H1 (cell line): Measurements from ENCODE around the gene ZBTB16.

Source experiments
- CEBPB ChIP-seq: IDR thresholded peaks from 2 replicates; pipeline ENCODE4 v1.6.1; 2012; ENCODE audit warnings: low read depth, low read length
- EP300 ChIP-seq, 2 experiments: IDR thresholded peaks; 1 replicate in 1 of 2; 2 replicates in 1 of 2; pipeline ENCODE4 v1.6.1; 2011 to 2012; ENCODE audit warnings: low read depth in 2 of 2, low read length in 2 of 2, mild to moderate bottlenecking in 2 of 2, borderline replicate concordance in 1 of 2, inconsistent platforms in 1 of 2, moderate library complexity in 1 of 2
- EZH2 ChIP-seq: fragments of 200-600 bp; sonication (generic); IDR thresholded peaks from 2 replicates; pipeline ENCODE4 v1.7.1; 2012; ENCODE audit warnings: low read depth, mild to moderate bottlenecking, moderate library complexity, low read length, inconsistent platforms; ENCODE audit not compliant: severe bottlenecking
- GABPA ChIP-seq: IDR thresholded peaks from 2 replicates; pipeline ENCODE4 v1.6.1; 2011; ENCODE audit warnings: mild to moderate bottlenecking, low read length, moderate library complexity, borderline replicate concordance; ENCODE audit not compliant: insufficient read depth
- GTF2F1 ChIP-seq: IDR thresholded peaks from 2 replicates; pipeline ENCODE4 v1.6.1; 2012; ENCODE audit warnings: low read depth, low read length, improper control_type of control experiment, borderline replicate concordance
- MAX ChIP-seq: IDR thresholded peaks from 2 replicates; pipeline ENCODE4 v1.6.1; 2012; ENCODE audit warnings: inconsistent platforms
- NRF1 ChIP-seq: IDR thresholded peaks from 2 replicates; pipeline ENCODE4 v1.6.1; 2011; ENCODE audit warnings: mild to moderate bottlenecking, low read depth, low read length, improper control_type of control experiment
- POLR2A ChIP-seq, 2 experiments: IDR thresholded peaks; 1 replicate in 1 of 2; 2 replicates in 1 of 2; pipeline ENCODE4 v1.6.1; 2011; ENCODE audit warnings: low read depth in 2 of 2, low read length in 2 of 2, mild to moderate bottlenecking in 2 of 2; ENCODE audit errors: control extremely low read depth in 1 of 2
- POLR2AphosphoS5 ChIP-seq: IDR thresholded peaks from 2 replicates; pipeline ENCODE4 v1.6.1; 2011; ENCODE audit warnings: low read depth, low read length
- TF ChIP-seq, protein P1 (sequence below), 3 experiments: IDR thresholded peaks; 1 replicate in 2 of 3; 2 replicates in 1 of 3; pipeline versions ENCODE4 v1.5.1 to v1.6.1; 2011; ENCODE audit warnings: low read length in 3 of 3, mild to moderate bottlenecking in 3 of 3, inconsistent platforms in 2 of 3, low read depth in 1 of 3, moderate library complexity in 1 of 3; ENCODE audit not compliant: insufficient read depth in 1 of 3; ENCODE audit errors: control extremely low read depth in 1 of 3

DNA sequence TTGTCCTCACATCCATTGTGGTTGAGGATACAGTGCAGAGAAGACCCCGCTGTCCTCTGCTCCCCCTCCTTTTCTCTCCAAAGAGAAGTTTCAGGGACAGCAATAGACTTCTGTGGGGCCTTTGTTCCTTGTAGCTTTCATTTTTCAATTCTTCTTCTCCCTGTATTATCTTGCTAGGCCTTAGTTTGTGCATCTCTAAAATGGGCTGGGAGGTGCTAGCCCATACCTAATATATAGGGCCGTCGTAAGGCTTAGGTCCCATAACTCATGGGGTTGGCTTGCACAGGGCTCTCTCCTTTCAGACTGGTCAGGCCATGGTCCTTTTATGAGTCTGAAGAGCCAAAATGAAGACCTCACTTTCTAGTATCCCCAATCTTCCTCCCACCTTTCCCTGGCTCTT is 33.0 kb downstream of the ZBTB16 start:
- TF ChIP-seq EP300 (IDR thresholded peaks at IDR 0.05; ENCODE audit: borderline replicate concordance in 1 of 2, low read depth in 2 of 2, low read length in 2 of 2) (no peak), GTF2F1 (no peak), NRF1 (no peak), GABPA (no peak), CEBPB (no peak), EZH2 (no peak), POLR2A (IDR thresholded peaks at IDR 0.05; ENCODE audit: control extremely low read depth in 1 of 2, low read depth in 2 of 2, low read length in 2 of 2) (no peak), POLR2AphosphoS5 (no peak), MAX (no peak)
- TF ChIP-seq, protein P1, sequence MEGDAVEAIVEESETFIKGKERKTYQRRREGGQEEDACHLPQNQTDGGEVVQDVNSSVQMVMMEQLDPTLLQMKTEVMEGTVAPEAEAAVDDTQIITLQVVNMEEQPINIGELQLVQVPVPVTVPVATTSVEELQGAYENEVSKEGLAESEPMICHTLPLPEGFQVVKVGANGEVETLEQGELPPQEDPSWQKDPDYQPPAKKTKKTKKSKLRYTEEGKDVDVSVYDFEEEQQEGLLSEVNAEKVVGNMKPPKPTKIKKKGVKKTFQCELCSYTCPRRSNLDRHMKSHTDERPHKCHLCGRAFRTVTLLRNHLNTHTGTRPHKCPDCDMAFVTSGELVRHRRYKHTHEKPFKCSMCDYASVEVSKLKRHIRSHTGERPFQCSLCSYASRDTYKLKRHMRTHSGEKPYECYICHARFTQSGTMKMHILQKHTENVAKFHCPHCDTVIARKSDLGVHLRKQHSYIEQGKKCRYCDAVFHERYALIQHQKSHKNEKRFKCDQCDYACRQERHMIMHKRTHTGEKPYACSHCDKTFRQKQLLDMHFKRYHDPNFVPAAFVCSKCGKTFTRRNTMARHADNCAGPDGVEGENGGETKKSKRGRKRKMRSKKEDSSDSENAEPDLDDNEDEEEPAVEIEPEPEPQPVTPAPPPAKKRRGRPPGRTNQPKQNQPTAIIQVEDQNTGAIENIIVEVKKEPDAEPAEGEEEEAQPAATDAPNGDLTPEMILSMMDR (IDR thresholded peaks at IDR 0.05; ENCODE audit: control extremely low read depth in 1 of 3, insufficient read depth in 1 of 3, low read depth in 1 of 3, low read length in 3 of 3), result no peak
